ENCODE data around the gene PLCD3.

PLCD3 gene

DNA sequence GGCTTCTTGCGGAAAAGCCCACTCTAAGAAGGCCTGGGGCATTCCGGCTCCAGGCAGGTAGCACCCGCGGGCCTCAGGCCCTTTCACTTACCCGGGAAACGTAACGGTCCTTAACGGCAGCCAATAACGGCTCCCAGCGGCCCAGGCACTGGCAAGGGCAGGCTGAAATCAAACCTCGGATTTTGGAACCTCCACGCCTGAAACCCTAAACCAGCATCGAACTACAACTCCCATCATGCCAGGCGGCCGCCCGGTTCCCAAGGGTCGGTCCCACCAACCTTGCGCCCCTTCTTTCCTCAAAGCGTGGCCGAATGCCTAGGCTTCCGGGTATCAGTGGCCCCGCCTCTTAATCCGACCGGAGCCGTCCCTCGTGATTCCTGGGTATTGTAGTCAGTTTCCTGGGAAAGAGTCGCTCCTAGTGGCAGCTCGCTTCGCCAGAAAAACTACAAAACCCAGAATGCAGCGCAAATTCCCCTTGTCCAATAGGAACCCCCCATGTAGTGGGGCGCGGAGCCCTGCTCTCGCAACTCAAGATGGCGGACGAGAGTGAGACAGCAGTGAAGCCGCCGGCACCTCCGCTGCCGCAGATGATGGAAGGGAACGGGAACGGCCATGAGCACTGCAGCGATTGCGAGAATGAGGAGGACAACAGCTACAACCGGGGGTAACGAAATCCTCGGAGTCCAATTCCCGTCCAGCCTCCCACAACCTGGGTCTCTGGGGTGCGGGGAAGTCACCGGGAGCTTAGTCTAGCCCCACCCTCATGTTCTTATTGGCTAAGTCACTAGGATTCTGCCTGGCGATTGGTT is 71.3 kb downstream of the PLCD3 start, which contains the start of gene NMT1:
Gene NMT1, plus strand, starts transcription at position 521 of the 809 bp plus-strand sequence. Its CDS starts 13 bp downstream, at position 534.
- peak; percentile 100 for DNase-seq

DNA sequence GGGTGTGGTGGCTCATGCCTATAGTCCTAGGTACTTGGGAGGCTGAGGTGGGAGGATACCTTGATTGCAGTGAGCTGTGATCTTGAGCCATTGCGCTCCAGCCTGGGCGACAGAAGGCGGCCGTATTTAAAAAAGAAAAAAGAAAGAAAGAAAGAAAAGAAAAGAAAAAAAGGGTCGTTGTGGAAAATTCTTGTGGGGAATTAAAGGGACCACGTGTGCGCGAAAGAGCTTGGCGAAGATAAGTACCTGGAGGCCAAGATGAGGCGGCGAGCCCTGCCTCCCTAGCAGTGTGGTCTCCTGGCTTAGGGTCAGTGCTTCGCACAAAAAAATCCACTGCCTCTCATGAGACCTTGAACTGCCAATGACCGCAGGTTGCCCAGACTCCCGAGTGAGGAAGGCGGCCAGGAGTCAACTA is 71.9 kb downstream of the PLCD3 start:
- DNase-seq: no peak
